HG03565 (cell line): Measurements from ENCODE around the gene FNDC3B.
"Not testable (repeated sequence)": the region's sequence is repeated elsewhere in the genome, so short reads cannot be mapped to it uniquely, and the experiment has no call there.

Experiments used
- ATAC-seq: cut with Tn5 transposase; IDR thresholded peaks from one replicate; pipeline ENCODE4 v1.9.1; 2021; ENCODE audit warnings: mild to moderate bottlenecking, moderate library complexity; ENCODE audit not compliant: unreplicated experiment

FNDC3B gene

GRCh38 chr3:172030181-172030580, 9.2 kb upstream of the FNDC3B start:
- ATAC-seq = no peak

DNA sequence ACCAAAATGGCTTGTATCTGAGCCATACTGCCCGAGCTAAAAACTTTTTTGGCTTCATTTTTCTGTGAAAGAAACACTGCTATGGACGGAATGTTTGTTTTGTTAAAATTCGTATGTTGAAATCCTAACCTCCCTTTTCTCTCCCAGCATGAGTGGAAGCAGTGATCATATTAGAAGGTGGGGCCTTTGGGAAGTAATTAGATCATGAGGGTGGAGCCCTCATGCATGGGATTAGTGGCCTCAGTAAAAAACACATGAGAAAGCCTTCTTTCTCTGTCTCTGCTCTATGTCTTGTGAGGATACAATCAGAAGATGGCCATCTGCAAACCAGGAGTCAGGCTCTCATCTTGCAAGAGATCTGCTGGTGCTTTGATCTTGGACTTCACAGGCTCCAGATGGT, 7.4 kb upstream of the FNDC3B start:
- no peak for ATAC-seq

GRCh38 chr3:172033396-172033795, 6.0 kb upstream of the FNDC3B start:
- no peak for ATAC-seq

- ATAC-seq = no peak
These were observed 4.3 kb upstream of the FNDC3B start for GRCh38 chr3:172034786-172035685.

GRCh38 chr3:172036541-172037215, 2.7 kb upstream of the FNDC3B start:
- ATAC-seq = no peak

- ATAC-seq = no peak
These were observed 461 bp upstream of the FNDC3B start for GRCh38 chr3:172038798-172039435.

GRCh38 chr3:172040078-172040980, 951 bp downstream of the FNDC3B start:
- no peak for ATAC-seq

- no peak for ATAC-seq
These were observed 1.9 kb downstream of the FNDC3B start for GRCh38 chr3:172040981-172041963.

GRCh38 chr3:172042136-172042662, 2.8 kb downstream of the FNDC3B start:
- ATAC-seq = no peak

GRCh38 chr3:172042663-172043179, 3.3 kb downstream of the FNDC3B start:
- ATAC-seq = not testable (repeated sequence)

GRCh38 chr3:172043233-172043632, 3.9 kb downstream of the FNDC3B start:
- no peak for ATAC-seq

DNA sequence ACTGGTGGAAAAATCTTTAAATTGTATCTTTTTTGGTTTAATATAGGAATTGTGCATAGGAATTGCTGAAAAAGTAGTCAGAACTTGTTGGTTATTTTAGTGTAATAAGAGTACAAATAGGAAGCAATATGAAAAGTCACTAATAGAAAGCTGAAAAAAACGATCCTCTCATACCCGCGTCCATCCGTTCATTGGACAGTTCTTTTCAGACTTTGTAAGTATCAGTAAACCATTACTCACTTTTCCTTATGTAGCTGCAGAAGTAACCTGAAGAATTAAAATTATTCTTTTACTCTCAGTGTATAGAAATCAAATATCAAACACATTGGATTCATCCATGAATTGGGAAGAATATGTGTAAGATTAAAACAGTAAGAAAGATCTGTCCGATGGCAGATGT, 4.4 kb downstream of the FNDC3B start:
- ATAC-seq = no peak

- no peak for ATAC-seq
These were observed 5.6 kb downstream of the FNDC3B start for GRCh38 chr3:172044833-172045585.

DNA sequence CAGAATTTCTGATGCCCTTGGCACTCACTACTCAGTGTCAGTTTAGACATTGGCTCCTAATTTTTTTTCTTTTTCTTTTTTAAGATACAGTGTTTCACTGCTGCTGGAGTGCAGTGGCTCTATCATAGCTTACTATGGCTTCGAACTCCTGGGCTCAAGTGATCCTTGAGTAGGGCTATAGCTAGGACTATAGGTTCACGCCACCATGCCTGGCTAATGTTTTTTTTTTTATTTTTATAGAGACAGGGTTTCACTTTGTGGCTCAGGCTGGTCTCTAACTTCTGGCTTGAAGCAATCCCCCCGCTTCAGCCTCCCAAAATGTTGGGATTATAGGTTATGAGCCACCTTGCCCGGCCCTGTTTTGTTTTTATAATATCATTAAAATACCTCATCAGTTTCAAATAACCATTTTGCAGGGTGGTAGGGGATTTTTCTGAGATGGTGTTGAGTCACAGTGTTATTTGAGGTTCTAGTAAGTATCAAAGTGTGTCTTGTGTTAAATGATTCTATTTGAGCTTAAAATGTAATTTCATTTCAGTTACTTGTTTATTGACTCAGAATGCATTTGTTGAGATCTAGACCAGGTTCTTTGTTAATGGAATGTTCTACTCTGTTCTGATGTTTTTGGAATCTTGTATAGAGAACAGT, 7.0 kb downstream of the FNDC3B start:
- no peak for ATAC-seq

DNA sequence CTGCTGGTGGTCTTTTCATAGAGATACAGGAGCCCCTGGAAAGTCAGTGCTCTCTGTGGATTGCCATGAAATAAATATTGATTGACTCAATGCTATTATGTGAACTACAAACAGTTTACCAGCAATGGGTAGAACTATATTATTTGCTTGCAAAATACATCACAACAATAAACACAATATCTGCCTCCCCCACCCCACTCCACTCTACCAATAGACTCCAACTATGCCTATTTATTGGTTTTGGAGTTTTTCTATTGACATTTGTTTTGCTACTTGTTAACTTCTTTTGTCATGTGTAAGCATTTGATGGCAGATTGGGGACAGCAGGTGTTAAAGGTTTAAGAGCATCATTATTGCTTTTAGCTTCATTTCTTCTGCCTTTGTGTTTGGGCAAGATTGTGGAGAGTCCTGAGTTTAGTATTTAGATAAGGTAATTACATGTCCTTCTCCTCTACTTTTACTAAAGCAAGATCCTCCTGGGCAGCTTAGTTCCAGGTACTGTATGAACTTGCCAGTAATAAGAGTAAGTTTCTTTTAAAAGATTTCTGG, 8.3 kb downstream of the FNDC3B start:
- ATAC-seq = no peak

GRCh38 chr3:172048599-172048998, 9.2 kb downstream of the FNDC3B start:
- no peak for ATAC-seq

- ATAC-seq = no peak
These were observed 12.1 kb downstream of the FNDC3B start for GRCh38 chr3:172051310-172051956.
